Skeletal muscle cell (primary cell): Measurements from ENCODE around the gene PTPRE.

Source experiments
- DNase-seq: peaks from one replicate; pipeline ENCODE4 v3.0.0-alpha.2; 2010; ENCODE audit warnings: low read depth
- H3K4me3 ChIP-seq: 2 replicates; pipeline ENCODE4 v1.5.1; 2011; ENCODE audit warnings: low read depth, mild to moderate bottlenecking, control low read depth, low read length, moderate library complexity

Gene PTPRE

DNA sequence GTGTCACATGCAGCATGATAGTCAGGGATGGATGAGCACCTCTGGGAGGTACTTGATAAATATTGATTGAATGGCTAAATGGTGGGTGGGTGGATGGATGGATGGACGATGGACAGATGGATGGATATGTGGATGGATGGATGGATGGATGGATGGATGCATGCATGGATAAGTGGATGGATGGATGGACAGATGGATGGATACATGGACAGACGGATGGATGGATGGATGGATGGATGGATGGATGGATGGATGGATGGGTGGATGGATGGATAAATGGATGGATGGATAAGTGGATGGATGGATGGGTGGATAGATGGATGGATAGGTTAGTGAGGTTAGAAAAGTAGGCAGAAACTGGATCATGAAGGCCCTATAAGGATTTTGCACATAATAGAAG is 37.4 kb downstream of the PTPRE start:
- DNase-seq: no peak

DNA sequence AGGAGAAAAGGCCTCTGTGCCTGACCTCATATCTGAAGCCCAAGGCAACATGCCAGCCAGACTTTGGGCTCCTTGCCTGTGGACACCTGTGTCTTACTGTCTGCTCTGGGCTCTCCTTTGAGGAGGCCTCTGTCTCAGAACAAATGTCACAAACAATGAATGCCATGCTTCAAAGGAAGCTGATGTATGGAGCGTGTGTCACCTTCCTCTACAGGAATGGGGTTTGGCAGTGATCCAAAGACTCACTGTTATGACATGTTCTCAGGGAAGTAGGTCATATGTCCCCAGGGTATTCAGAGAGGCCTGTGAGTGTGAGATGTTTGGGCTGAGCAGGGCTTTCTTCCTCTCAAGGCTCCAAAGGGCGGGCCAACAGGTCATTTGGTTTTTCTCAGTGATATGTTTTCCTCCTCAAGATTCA is 38.4 kb downstream of the PTPRE start:
- H3K4me3 ChIP-seq: no peak overlapping the region
- DNase-seq: no peak

More for the DNA sequence above, 37.4 kb downstream of the PTPRE start:
- no peak overlapping the region for H3K4me3 ChIP-seq

DNA sequence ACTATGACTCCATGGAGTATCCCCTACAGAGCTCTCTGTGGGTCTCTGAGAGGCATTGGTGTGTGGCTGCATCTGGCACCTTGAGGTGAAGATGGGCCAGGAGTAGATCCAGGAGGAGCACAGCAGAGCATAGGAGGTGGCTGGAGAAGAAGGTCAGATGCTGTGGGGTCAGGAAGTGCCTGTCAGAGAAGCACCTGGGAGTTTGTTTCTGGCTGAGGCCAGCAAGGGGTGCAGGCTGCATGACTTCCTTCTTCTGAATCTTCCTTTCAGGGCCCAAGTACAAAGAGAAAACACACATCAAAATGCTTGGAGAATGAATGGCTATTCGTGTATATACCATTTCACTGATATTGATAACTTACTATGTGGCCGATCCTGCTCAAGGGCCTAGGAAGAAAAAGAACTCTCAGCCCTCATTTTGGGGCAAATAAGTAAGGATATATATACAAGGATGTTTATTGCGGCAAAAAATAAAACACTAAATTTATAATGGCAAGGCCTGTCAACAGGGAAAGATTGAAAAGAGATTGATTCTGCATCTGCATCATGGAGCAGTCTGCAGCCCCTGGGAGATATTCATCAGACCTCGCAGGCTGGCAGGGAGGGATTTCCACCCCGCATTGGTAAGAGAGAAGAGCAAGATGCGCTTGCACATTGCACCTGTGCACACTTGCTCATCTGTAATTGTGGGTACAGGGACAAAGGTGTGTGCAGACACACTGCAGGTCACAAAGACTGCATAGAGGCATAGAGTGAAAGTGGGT is 39.2 kb downstream of the PTPRE start:
- no peak overlapping the region for H3K4me3 ChIP-seq
- DNase-seq: no peak

DNA sequence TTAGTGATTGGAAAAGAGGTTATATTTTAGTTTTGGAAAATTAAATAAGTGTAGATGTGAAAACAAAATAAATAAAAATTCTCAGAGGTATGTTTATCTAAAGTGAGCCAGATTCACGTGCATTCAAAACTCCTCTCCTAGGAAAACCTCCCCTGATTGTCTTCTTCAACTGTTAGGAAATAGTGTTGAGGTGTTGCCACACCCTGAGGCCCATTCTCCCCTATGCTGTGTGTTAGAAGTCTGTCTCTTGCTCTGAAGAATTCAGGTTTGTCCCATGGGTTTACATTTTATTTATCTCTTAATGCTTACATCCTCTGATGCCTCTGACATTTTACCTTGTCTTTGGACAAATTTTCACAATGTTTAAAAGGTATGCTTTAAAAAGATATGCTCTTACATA is 40.3 kb downstream of the PTPRE start:
- DNase-seq: no peak
- H3K4me3 ChIP-seq: no peak overlapping the region

DNA sequence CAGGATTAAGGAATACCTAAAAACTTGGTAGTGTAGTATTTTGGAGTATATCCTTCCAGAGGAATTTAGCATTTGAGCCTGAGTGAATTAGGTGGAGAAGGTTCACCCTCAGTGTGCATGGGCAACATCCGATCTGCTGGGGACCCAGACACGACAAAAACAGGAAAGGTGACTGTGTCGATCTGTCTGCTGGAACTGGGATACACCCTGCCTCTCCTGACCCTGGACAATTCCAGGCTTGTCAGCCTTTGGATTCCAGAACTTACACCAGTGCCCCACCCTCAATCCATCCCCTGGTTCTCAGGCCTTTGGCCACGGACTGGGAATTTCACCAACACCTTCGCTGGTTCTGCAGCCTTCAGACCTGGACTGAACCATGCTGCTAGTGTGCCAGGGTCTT is 41.9 kb downstream of the PTPRE start:
- no peak for DNase-seq
- H3K4me3 ChIP-seq: no peak overlapping the region

DNA sequence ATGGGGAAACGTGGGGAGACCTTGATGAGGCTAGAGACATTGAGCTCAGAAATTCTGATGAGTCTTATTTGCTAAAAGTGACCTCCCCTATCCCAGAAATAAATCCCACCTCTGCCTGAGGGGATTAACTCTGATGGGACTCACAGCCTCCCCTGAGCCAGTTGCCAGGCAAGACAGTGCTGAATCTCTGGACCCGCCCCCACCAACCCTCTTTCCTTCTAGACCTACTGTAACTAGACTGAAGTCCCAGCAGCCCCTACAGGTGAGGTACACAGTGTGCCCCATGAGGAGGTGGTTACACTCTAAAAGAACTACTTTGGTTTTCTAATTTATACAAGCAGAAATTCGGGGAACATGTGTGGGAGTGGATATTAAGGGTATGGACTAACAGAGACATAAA is 42.9 kb downstream of the PTPRE start:
- no peak for DNase-seq
- H3K4me3 ChIP-seq: no peak overlapping the region

DNA sequence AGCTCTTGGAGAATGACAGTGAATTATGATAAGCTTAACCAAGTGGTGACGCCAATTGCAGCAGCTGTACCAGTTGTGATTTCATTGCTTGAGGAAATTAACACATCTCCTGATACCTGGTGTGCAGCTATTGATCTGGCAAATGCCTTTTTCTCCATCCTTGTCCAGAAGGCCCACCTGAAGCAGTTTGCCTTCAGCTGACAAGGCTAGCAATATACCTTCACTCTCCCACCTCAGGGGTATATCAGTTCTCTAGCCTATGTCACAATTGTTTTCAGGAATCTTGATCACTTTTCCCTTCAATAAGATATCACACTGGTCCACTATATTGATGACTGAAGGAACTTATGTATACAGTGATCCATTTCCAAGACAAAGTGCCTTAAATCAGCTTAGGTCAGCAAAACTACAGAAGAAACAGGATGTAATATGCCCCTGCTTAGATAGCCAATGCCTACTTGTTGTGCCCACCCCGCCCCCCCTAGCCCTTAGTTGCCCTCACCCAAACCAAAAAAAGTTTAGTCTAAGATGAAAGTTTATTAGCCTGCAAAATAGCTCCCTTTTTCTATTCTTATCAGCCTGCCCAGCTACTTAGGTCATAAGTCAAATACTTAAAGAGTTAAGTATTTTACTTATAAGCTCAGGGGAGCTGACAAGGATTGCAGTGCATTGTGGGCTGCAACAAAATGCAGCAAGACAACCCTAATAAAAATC is 45.1 kb downstream of the PTPRE start:
- no peak overlapping the region for H3K4me3 ChIP-seq
- no peak for DNase-seq

DNA sequence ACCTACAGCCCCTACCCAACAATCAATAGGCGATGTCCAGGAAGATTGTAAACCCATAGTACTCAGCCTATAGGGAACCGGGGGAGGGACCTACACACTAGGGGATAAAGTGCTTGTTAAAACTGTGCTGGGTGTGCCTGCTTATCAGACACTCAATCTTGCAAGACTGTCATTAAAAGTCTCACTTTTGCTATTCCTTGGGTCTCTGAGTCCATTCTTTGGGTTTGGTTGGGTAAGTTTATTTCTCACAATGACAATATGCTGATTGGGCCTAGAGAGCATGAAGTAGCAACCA is 45.6 kb downstream of the PTPRE start:
- no peak overlapping the region for H3K4me3 ChIP-seq
- DNase-seq: no peak

DNA sequence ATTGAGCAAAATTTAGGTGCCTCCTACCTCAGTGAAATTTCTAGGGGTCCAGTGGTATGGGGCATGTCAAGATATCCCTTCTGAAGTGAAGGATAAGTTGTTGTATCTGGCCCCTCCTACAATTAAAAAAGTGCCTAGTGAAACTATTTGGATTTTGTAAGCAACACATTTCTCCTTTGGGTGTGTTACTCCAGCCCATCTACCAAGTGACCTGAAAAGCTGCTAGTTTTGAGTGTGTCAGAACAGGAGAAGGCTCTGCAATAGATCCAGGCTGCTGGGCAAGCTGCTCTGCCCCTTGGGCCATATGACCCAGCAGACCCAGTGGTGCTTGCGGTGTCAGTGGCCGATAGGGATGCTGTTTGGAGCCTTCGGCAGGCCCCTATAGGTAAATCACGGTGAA is 46.0 kb downstream of the PTPRE start:
- no peak for DNase-seq
- no peak overlapping the region for H3K4me3 ChIP-seq

DNA sequence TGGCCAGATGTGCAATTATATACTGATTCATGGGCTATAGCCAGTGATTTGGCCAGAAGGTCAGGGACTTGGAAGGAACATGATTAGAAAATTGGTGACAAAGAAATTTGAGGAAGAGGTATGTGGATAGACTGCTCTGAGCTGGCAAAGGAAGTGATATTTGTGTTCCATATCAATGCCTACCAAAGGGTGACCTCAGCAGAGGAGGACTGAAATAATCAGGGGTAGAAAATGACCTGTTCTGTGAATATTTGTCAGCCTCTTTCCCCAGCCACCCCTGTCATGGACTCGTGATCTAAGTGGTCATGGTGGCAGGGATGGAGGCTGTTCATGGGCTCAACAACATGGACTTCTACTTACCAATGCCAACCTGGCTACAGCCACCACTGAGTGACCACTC is 47.0 kb downstream of the PTPRE start:
- H3K4me3 ChIP-seq: no peak overlapping the region
- DNase-seq: no peak

DNA sequence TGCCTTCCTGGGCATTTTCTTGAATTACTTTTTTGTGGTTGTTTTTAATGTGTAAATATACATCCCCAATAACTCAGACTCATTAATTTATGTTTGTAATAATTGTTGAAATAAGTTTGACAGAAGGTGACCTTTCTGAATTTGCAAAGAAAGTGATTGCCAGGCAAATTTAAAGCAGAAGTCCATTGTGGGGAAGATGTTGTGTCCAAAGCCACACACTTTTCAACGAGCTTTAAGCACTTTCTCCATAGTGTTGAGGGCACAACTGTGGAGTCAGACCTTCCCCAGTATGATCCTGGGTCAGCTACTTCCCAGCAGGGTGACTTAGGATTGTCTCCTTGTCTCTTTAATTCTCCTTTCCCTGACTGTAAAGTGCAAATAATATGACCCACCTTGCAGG is 52.5 kb downstream of the PTPRE start:
- no peak for DNase-seq
- no peak overlapping the region for H3K4me3 ChIP-seq

DNA sequence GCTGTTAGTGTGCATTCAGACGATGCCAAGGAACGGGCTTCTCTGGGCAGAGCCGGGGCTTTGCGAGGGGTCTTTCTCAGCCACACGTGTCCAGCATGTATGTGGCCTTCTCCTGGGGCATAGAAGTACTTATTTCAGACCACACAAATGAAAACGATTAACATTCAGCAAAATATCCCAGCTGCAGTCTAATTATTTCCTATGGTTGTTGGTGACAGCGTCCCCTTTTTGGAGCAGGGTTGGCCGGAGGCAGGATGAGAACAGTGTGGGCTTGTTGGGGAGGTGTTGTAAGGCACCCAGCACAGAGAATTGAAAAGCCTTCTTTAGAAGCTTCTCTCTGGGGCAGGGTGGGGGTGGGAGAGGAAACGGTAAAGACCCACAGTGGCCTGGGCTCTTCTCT is 54.2 kb downstream of the PTPRE start:
- no peak for DNase-seq
- no peak overlapping the region for H3K4me3 ChIP-seq

DNA sequence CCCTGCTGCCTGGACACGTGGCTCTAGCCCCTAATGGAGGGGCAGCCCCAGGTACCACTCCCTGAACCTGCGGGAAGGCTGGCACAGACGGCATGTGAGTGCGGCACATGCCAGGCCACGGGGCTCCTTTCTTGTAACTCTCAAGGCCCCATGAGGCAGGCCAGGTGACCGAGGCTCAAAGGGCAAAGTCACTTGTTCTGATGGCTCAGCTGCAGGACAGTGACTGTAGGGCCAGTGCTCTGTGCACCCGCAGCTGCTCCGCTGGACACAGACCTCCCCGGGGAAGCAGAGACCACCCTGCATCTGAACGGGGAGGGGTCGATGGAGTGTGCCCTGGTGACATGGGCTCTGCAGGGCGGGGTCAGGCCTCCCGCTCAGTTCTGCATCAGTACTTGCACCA is 55.3 kb downstream of the PTPRE start:
- no peak overlapping the region for H3K4me3 ChIP-seq
- no peak for DNase-seq

DNA sequence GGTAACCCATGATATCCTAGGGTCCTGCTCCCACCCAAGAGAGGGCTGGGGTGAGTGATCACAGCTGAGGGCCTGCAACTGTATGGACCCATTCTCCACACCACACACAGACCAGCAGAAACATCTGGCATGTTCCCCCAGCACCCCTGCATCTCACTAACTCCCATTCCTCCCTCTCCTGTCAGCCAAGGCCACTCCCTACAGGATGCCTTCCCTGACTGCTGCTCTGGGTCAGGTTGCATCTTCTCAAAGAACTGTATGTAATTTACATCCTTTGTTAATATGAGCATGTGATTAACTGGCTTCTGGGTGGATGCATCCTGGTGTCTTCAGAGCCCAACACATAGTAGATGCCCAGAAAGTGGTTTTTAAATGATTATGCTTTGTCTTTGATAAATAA is 56.2 kb downstream of the PTPRE start:
- DNase-seq: no peak
- H3K4me3 ChIP-seq: no peak overlapping the region

DNA sequence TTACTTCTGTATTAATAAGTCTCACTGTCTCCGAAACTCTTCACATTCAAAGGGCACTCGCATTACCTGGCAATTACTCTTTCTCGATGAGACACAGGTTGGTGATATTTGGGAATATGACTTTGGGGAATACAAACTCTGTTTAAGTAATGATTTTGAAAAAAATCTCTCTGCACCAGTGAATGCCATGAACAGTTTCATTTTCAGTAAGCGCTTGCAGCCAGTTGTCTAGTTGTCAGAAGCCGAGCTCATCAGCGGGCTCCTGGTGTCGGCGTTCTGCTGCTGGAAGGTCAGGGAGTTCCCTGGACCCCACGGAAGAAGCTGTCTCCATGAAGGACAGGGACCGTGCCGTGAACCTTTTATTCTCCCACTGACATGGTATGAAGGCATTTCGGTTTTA is 57.7 kb downstream of the PTPRE start:
- no peak overlapping the region for H3K4me3 ChIP-seq
- DNase-seq: no peak

DNA sequence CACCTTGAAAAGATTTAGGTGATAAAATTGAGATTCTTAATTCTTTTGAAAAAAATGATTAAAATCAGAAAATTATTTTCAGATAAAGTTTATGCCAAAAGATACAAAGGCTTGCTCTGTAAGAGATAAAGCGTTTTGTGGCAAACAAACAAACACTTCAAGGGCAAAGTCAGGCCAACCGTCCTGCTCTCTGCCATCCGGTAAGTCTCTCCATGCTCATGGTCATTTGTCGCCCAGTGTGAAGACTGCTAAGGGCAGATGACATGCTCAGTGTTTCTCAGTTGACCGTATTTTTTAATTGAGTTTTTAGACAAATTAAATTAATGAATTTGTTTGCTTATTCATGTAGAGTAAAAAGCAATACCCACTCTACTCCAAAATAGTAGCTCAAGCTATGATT is 60.0 kb downstream of the PTPRE start:
- no peak for DNase-seq
- no peak overlapping the region for H3K4me3 ChIP-seq

DNA sequence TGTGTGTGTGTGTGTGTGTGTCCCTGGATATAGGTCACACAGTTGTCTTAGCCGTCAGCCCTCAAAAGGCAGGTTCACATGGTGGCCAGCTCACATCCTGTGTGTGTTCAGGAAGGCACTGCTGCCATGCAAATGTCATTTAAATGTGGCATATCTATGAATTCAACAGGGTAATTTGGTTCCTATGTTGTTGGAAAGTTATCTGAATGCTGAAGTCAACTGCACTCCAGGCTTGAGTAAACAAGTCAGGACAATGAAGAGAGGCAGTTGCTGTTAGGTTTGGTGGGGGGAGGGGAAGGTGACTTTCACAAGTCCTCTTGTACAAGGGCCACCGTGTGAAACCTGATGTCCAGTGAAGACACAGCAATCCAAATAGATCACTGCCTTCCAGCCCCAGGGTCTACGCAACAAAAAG is 61.1 kb downstream of the PTPRE start:
- H3K4me3 ChIP-seq: no peak overlapping the region

DNA sequence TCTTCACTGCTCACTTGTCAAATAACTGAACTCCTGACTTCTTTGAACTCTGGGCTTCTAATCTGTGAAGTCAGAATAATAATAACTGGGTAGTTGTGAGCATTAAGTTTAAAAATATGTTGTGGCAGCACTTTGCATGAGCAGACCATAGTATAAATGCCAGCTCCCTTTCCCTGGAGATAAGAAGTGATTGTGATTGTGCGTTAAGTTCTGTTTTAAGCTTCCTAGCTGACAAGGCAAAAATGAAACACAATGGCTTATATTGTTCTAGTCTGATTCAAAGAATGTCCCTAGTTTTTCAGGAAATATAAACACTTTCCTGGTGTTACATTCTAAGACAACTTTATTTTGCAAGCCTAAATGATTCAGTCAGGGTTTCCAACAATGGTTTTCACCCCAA is 61.8 kb downstream of the PTPRE start:
- no peak overlapping the region for H3K4me3 ChIP-seq
- no peak for DNase-seq

More for the DNA sequence above, 61.1 kb downstream of the PTPRE start:
- DNase-seq: no peak

DNA sequence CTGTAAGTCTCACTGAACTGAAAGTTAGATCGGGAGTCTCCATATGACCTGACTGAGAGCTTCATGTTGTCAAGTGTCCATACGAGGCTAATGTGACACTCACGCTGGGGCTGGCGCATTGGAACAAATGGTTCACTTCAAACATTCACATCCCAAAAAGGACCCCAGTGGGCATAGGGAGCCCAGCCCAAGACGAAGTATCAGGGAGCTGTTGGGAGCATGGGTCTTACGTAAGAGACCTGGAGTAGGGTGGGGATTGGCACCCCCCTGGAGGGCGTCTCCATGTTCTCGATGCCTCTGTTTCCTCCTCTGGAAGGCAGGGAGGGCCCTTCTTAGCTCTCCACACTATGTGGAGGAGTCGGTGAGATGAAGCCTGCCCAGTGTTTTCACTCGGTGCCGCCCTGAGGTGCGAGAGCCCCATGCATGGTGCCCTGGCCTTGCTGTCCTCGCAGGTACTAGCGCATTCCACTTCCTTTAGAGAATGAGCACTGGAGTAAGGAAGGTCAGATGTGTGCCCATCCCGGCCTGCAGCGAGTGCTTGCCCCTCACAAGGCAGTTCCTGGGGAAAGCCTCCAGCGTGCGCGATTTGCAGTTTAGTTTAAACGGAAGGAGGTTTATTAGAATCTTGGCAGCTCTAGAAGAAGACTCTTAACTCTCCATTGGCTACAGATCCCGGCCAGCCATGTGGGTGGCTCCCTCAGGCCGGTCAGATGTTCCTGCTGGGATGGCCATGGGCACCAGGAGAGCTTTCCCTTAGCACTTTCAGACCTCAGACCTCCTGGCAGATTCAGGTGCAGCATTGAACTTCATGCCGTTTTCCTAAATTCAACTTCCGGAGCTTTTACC is 64.4 kb downstream of the PTPRE start:
- H3K4me3 ChIP-seq: no peak overlapping the region
- DNase-seq: no peak

DNA sequence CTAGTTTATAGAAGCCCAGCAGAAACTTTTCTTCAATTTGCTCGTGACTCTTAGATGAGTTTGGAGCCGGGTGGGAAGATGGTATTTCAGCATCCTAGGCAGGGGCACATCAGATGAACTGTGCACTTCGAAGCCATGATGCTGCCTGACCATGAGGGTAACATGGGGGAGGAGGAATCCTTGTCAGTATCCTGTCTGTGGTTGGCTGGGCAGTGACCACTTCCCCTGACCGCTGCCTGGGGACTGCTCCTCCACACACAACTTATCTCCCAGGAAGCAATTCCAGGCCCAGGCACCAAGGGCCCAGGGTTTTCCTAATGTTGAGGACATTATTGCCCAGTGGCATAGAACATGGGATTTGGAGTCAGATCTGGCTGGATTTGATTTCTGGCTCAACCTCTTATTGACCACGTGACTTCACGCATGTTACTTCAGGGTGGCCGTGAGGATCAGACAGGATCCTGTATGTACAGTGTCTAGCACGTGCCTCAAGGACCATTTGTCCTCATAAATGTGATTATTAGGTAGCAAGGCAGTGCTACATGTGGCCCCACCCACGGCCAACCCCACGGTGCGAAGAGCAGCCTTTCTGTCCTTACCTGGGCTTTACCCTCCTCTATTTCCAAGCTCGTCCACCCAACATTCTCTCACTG is 65.2 kb downstream of the PTPRE start:
- no peak overlapping the region for H3K4me3 ChIP-seq
- DNase-seq: no peak
